Sigmoid colon (tissue), 7 donors: ENCODE data around the gene CNBP. TPM values are rescaled to one million over a fixed set of nuclear protein-coding genes. Genes with fewer than 3 reads are reported as not detected.

Experiments
- DNase-seq: peaks from one replicate; pipeline ENCODE4 v3.0.0-alpha.2; 2019
- H3K27ac ChIP-seq, 4 donors: fragments of 200-600 bp; sonication (generic); one replicate each; pipeline ENCODE4 v1.5.1; 2016 to 2019; ENCODE audit warnings: mild to moderate bottlenecking in 1 of 4
- H3K27me3 ChIP-seq, 3 donors: fragments of 200-600 bp; sonication (generic); one replicate each; pipeline ENCODE4 v1.5.1; 2019; ENCODE audit warnings: mild to moderate bottlenecking in 1 of 3
- H3K36me3 ChIP-seq, 4 donors: fragments of 200-600 bp; sonication (generic); one replicate each; pipeline ENCODE4 v1.5.1; 2016 to 2019
- H3K4me1 ChIP-seq, 4 donors: fragments of 200-600 bp; sonication (generic); one replicate each; pipeline ENCODE4 v1.5.1; 2017 to 2019
- H3K4me3 ChIP-seq, 4 donors: fragments of 200-600 bp; sonication (generic); one replicate each; pipeline ENCODE4 v1.5.1; 2017 to 2019; ENCODE audit warnings: mild to moderate bottlenecking in 2 of 4, moderate library complexity in 1 of 4
- H3K9me3 ChIP-seq, 4 donors: fragments of 200-600 bp in 3 of 4; sonication (generic) in 3 of 4; one replicate each; pipeline versions ENCODE4 v1.5.1 to v1.6.1; 2013 to 2019
- CTCF ChIP-seq, 4 experiments: fragments of 450-650 bp in 3 of 4; fragments of 200-600 bp in 1 of 4; IDR thresholded peaks; one replicate each; pipeline ENCODE4 v1.5.1; 2016 to 2019; ENCODE audit warnings: antibody characterized with exemption in 4 of 4, mild to moderate bottlenecking in 3 of 4, moderate library complexity in 2 of 4
- EP300 ChIP-seq, 4 donors: sonication (generic); formaldehyde crosslinking; IDR thresholded peaks; one replicate each; pipeline ENCODE4 v1.6.1; 2017; ENCODE audit warnings: antibody characterized with exemption in 4 of 4
- POLR2A ChIP-seq, 2 donors: fragments of 450-650 bp; IDR thresholded peaks; one replicate each; pipeline ENCODE4 v1.6.1; 2016; ENCODE audit warnings: antibody characterized with exemption in 2 of 2, mild to moderate bottlenecking in 2 of 2, moderate library complexity in 2 of 2
- POLR2AphosphoS5 ChIP-seq, 4 donors: sonication (generic); formaldehyde crosslinking; IDR thresholded peaks; one replicate each; pipeline ENCODE4 v1.6.1; 2017; ENCODE audit warnings: antibody characterized with exemption in 4 of 4
- WGBS, 2 donors: extraction: QIAGEN DNeasy Blood & Tissue Kit; methylation state at CpG; one replicate each; pipeline ENCODE4 v1.1.7; 2013; 5-methylcytosine and 5-hydroxymethylcytosine counted together
- intact Hi-C: fragments of 100-400 bp; cut with DNase I; formaldehyde crosslinking; loops from one replicate; pipeline ENCODE4 v1.15.1; 2023
- polyA plus RNA-seq, 3 donors: library from polyadenylated mRNA; stranded (reverse); fragments of 200-250 nt; gene quantifications; one replicate each; pipeline ENCODE4 v1.2.3, GENCODE V29; 2013
- total RNA-seq, 4 donors: library from RNA; depleted of rRNA; stranded (reverse); fragments of >200 nt; gene quantifications; one replicate each; pipeline ENCODE4 v1.1.0, GENCODE V29; 2016
- donor health status: healthy with polysubstance abuse.
- donor health status: Bipolar disorder and iron deficiency.
- donor health status: healthy.

Gene CNBP
- total and polyA plus RNA-seq, 7 donors: 251 to 687 (median 398) TPM

GRCh38 chr3:129123314-129124060, 60.2 kb downstream of the CNBP start:
- Histone ChIP-seq H3K4me3 (no peak overlapping the region), H3K4me1 (peaks cover 0 to 31% (median 27%) of the 10 kb centered on the region in 4 donors), H3K27ac (peak overlapping the region; percentile 87 to 94 (median 94)), H3K9me3 (no peaks in the 10 kb centered on the region), H3K27me3 (no peaks in the 10 kb centered on the region), H3K36me3 (peaks cover 0 to 14% (median 2%) of the 10 kb centered on the region in 4 donors)
- 36 to 48% methylated on average over 5 of the region's 5 CpGs for WGBS, 2 donors
- intact Hi-C loops: loop anchor here (5.0 kb wide), 1 partner anchor 124 kb away; the partner anchor contains the start of gene COPG1
- no peak for DNase-seq
- TF ChIP-seq EP300 (IDR thresholded peaks at IDR 0.05) (no peak), POLR2A (IDR thresholded peaks at IDR 0.05) (no peak), CTCF (IDR thresholded peaks at IDR 0.05) (no peak), POLR2AphosphoS5 (IDR thresholded peaks at IDR 0.05) (no peak)

DNA sequence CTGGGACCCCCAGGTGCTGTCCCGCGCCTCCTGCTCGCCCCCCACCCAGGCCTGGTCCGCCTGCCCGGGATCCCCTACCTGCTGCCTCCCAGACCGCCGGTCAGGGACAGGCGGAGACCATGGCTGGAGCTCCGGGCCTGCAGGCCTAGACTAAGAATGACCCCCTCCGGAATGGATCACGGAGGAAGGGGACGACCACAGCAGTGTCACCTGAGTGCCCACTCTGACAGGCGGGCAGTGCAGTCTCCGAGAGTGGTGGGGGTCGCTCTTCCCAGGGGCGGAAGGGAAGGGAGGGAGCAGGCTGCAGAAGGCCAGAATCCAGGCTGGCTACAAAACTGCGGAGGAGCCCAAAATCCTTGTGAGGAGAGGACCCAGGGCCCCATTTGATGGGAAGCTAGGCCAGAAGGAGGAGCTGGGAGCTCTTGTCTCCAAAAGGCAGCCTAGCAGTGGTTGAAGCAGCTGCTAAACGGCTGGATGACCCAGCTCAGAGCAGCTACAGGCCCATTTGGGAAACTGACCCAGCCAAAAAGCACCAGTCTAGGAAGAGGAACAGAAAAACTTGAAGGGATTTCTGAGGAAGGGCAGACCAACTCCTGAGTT, 61.2 kb downstream of the CNBP start:
- no peak for DNase-seq
- Histone ChIP-seq H3K9me3 (no peaks in the 10 kb centered on the region), H3K27me3 (no peaks in the 10 kb centered on the region), H3K4me1 (peaks cover 0 to 31% (median 27%) of the 10 kb centered on the region in 4 donors), H3K4me3 (peak overlapping the region; percentile 67 to 93 (median 72)), H3K27ac (peak overlapping the region; percentile 87 to 94 (median 94)), H3K36me3 (peaks cover 0 to 4% (median 0%) of the 10 kb centered on the region in 4 donors)
- 73 to 75% methylated on average over 18 of the region's 18 CpGs for WGBS, 2 donors
- TF ChIP-seq POLR2AphosphoS5 (IDR thresholded peaks at IDR 0.05) (no peak), POLR2A (IDR thresholded peaks at IDR 0.05) (no peak), EP300 (IDR thresholded peaks at IDR 0.05) (no peak), CTCF (IDR thresholded peaks at IDR 0.05) (no peak)
- intact Hi-C loops: loop anchor here (5.0 kb wide), 1 partner anchor 125 kb away; the partner anchor contains the start of gene COPG1

GRCh38 chr3:129121792-129122411, 61.8 kb downstream of the CNBP start, which contains the start of gene RAB43:
RAB43 (minus strand) TSS chr3:129121804; CDS start chr3:129121489, 315 bp downstream.
- no peaks in the 10 kb centered on the region for H3K9me3 ChIP-seq
- H3K36me3 ChIP-seq: no peaks in the 10 kb centered on the region
- TF ChIP-seq POLR2A (IDR thresholded peaks at IDR 0.05) (no peak), POLR2AphosphoS5 (IDR thresholded peaks at IDR 0.05) (no peak), CTCF (IDR thresholded peaks at IDR 0.05) (no peak), EP300 (IDR thresholded peaks at IDR 0.05) (no peak)
- intact Hi-C loops: loop anchor here (5.0 kb wide), 1 partner anchor 125 kb away; the partner anchor contains the start of gene COPG1
- peaks cover 0 to 33% (median 27%) of the 10 kb centered on the region in 4 donors for H3K4me1 ChIP-seq
- H3K4me3 ChIP-seq: peak within 1 kb of the TSS; percentile 67 to 93 (median 72)
- DNase-seq: peak; percentile 93
- H3K27ac ChIP-seq: peak within 1 kb of the TSS; percentile 87 to 94 (median 94)
- WGBS, 2 donors: 3 to 6% methylated on average over 60 of the region's 60 CpGs
- no peaks in the 10 kb centered on the region for H3K27me3 ChIP-seq

DNA sequence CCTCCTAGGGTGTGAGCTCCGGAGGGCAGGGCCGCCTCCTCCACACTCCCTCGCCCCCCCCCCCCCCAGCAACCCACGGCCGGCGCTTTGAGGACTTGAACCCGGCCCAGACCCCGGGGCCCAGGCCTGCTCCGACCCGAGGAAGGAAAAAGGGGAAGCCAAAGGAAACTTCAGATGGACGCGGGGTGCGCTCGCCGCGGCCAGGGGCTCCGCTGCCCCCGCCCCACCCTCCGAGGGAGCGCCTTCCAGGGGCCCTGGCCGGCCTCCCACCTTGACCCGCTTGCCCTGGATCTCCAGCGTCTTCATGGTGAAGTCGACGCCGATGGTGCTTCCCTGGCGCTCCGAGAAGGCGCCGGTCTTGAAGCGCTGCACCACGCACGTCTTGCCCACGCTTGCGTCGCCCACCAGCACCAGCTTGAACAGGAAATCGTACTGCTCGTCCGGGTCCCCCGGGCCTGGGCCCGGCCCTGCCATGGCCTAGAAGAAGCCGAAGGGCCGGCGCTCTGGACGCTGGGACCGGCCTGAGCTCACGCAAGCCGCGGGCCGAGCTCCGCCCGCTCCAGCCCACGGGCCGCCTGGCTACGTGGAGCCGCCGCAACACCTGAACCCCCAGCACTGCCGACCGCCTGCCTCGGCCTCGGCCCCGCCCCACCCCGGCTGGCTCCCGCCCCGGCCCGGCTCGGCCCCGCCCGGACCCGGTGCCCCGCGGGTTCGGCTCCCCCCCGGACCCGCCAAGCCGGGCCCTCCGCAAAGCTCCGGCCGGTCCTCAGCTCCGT, 62.5 kb downstream of the CNBP start:
- intact Hi-C loops: loop anchor here (5.0 kb wide), 1 partner anchor 126 kb away; the partner anchor contains the start of gene COPG1
- Histone ChIP-seq H3K27ac (peak overlapping the region; percentile 87 to 94 (median 94)), H3K4me1 (peaks cover 0 to 38% (median 32%) of the 10 kb centered on the region in 4 donors), H3K9me3 (no peaks in the 10 kb centered on the region), H3K36me3 (no peaks in the 10 kb centered on the region), H3K27me3 (no peaks in the 10 kb centered on the region), H3K4me3 (peak overlapping the region; percentile 67 to 93 (median 72))
- no peak for TF ChIP-seq EP300 (IDR thresholded peaks at IDR 0.05)
- TF ChIP-seq POLR2AphosphoS5 (IDR thresholded peaks at IDR 0.05): peak; percentile 30 to 70 (median 52)
- TF ChIP-seq CTCF (IDR thresholded peaks at IDR 0.05): no peak
- no peak for TF ChIP-seq POLR2A (IDR thresholded peaks at IDR 0.05)
- 0 to 1% methylated on average over 80 of the region's 80 CpGs for WGBS, 2 donors
- DNase-seq: no peak
